Activated CD8-positive, alpha-beta memory T cell treated with anti-CD3 and anti-CD28 coated beads for 24 hours (primary cell): ENCODE results near the gene USP54.
A peak's percentile ranks its signal among the peaks of the same experiment; 100 is the strongest.

Experiments used
- DNase-seq: peaks from one replicate; pipeline ENCODE4 v3.0.0-alpha.2; 2020

The USP54 gene

DNA sequence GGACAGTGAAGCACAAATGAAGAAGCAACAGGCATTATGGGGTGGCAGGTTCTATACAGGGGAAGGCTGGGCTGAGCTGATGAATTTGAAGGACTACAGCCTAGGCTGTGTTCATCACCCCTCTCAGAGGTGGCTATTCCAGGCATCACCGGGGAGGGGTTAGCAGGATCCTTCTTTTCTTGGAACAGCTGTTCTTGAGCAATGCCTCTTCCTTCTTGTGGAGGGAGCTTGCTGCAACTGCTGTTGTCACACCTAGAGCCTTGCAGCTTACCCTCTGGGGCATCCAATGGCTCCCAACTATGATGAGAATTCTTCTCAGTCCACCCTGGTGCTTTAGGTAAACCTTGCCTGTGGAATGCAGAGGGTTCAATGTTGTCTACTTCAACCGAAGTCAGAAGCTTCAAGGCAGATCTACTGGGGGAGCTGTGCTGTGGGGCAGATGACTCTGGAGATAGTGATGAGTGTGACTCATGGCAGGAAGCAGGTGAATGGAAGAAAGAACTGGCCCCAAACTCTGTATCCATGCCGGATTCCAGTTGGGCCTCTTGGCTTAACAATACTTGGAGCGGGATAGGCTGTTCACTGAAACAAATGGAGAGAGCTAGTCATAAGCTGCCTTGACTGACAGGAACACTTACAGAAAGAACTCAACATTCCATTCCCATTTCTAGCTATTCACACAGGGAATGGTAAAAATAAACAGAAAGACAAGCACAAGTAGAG is 73.8 kb downstream of the USP54 start:
- no peak for DNase-seq

DNA sequence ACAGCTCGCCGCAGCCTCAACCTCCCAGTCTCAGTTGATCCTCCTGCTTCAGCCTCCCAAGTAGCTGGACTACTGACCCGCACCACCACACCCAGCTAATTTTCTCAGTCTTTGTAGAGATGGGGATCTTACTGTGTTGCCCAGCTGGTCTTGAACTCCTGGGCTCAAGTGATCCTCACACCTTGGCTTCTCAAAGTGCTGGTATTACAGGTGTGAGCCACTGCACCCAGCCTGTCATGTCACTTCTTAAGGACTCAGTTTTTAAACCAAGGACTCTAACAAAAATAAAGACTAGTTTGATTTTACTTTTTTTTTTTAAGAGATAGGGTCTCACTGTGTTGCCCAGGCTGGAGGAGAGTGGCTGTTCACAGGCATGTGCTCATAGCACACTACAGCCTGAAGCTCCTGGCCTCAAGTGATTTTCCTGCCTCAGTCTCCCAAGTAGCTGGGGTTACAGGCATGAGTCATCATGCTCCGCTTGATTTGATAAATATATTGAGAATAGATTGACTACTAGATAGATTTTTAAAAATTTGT is 78.9 kb downstream of the USP54 start:
- no peak for DNase-seq

DNA sequence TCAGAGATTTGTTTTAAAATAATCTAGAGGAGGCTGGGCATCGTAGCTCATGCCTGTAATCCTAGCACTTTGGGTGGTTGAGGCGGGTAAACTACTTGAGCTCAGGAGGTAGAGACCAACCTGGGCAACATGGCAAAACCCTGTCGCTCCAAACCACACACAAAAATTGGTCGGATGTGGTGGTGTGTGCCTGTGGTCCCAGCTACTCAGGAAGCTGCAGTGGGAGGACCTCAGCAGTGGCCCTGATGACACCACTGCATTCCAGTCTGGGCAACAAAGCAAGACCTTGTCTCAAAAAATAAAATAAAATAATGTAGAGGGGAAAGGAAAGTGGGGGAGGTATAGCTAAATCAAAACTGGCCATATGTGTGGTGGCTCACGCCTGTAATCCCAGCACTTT is 81.4 kb downstream of the USP54 start:
- DNase-seq, result no peak

DNA sequence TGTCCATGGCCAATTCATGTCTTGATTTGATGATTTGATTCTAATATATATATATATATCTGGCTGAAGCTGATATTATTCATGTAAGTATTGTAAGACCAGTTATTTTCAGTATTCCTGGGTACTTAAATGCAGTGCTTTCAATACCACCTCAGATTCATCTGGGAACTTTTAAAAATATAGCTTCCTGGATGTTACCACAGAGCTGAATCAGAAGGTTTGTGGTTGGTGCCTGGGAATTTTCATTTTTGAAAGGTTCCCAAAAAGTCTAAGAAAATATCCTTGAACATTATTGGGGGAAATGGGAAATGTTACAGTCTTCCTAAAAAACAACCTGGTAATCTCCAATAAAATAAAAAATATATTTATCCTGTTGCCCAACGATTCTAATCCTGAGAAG is 84.7 kb downstream of the USP54 start:
- no peak for DNase-seq

DNA sequence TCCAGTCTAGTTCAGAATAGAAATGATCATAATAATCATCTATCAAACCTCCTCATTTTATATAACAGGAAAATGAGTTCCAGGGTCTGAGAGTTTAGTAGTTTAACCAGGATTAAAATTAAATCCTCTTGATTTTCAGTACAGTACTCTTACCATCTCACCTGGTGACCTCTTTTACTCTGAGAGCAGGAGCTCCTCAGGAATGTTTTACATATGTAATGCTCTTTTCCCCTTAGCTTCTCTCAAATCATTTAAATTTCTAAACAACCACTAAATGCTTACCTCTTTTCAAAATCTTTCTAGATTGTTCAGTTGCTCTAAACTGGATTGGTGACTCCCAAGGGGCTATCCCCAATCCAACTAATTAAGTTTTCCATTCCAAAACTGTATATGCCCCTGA is 85.1 kb downstream of the USP54 start:
- no peak for DNase-seq

DNA sequence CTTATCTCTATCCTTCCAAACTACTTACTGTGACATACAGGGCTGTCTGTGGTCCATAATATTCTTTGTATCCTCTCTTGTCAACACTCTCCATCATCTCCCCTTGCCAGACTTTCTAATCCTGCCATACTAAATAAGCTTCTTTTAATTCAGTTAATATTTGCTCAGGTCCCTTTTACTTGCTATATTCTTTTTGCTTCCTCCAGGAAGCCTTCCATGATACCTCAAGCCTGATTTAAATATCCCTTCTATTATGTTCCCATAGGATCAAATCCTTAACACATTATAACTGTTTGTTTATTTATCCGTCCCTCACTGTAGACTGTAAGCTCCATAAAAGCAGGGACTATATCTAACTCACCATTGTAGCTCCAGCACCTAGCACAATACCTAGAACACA is 88.1 kb downstream of the USP54 start:
- no peak for DNase-seq

DNA sequence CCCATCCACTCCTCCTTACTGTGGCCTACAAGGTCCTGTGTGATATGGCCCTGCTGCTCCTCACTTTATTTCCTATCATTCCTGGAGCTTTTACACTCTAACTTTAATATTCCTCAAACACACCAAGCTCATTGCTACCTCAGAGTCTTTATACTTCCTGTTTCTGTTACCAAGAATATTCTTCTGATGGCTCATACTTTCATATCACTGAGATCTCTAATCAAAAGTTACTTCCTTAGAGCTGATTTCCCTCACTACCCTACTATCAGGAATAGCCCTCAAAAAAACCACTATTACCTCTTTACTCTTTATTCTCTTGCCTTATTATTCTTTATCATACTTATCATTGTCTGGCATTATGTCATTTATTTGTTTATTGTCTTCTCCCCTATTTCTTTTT is 89.5 kb downstream of the USP54 start:
- no peak for DNase-seq

DNA sequence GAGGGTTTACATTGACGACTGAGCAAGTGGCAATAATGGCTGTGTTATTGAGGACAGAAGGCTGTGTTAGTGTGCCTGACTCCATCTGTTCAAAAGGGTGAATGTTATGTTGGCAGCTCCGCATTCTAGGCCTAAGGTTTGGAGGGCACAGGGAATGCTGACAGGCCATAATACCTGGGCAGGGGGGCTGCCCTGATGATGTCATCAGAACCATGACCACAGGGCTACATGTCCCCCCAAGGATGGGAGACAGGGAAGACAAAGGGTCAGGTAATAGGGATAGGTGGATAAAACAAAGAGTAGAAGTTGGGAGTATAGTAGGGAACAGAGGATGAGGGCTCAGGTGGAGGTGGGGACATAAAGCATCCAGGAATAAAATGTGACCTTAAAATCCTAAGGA is 93.5 kb downstream of the USP54 start:
- DNase-seq, result no peak

DNA sequence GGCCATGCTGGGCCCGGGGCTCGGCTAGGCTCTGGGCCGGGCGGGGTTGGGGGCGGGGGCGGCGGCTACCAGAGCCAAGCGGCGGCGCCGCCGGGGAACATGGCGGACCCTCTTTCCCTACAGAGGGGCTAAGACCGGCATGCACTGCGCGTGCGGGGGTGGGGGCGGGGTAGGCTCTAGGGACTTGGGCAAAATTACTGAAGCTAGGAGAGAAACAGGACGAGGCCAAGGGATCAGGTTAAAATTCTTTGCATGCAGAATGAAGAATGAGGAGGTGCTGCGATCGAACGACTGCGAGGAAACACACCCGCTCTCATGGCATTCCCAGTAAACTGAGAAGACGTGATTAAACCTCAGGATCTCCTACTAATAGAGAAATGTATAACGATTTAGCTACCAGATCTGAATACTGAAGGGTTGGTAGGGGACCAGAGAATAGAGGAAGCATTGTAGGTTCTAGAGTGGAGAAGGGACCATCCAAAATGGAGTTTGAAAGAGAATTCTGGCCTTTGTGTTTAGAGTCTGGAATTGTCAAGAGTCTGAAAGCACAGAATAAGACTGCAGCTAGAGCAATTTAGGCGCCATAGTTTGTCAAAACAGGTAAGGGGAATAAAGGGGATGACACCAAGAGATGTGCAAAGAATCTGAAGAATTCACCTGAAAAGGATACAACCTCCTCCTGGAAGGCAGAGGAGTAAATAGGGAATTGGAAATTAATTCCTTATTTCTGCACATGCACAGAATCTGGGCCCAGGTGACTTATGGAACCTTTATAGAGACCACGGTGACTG is 95.1 kb downstream of the USP54 start, which contains the start of gene PPP3CB:
Gene PPP3CB, minus strand, starts transcription at position 141 of the 791 bp plus-strand sequence. Its CDS starts 135 bp downstream, at position 6.
- peak; percentile 92 for DNase-seq

DNA sequence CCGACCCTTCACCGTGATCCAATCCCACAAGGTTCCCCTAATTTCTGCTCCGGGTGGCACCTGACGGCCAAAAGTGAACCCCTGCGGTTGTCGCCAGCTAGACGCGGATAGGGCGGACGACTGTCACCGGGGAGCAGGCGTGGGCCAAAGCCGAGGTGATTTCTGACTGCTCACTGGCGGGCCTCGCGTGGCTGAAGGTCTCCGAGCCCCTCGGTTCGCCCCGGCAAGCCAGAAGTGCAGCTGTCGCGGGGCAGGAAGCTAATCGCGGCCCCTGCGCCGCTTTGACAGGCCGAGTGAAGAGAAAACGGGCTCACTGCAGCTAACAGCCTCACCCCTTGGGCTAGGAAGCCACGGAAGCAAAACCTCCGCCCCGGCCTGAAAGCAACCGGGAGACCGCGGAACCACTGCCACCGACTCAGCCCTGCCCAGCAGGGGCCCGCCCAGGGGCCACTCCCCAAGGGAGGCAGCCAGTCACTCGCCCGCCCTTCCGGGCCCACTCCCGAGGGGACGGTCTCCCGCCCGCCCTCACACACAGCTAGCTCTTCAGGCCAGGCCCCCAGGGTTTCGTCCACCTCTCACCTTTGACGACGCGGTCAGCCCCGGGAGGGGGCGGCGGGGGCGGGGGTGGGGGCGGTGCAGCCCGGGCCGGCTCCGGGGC is 95.8 kb downstream of the USP54 start:
- peak; percentile 94 for DNase-seq

DNA sequence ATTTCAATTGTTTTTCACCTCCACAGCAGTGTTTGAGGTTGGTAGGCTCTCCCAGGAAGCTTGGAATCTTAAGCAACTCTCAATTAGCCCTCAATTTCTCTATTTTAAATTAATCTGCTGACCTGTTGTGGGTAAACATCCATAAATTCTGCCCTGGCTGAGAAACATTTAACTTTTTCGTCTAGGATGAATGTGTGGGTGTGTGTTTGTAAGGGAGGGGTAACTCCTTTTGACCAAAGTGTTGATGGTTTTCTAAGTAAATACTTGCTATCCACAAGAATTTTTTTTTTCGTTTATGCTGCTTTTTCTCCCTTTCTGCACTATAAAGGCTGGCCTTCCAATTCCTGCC is 96.3 kb downstream of the USP54 start:
- DNase-seq, result no peak

DNA sequence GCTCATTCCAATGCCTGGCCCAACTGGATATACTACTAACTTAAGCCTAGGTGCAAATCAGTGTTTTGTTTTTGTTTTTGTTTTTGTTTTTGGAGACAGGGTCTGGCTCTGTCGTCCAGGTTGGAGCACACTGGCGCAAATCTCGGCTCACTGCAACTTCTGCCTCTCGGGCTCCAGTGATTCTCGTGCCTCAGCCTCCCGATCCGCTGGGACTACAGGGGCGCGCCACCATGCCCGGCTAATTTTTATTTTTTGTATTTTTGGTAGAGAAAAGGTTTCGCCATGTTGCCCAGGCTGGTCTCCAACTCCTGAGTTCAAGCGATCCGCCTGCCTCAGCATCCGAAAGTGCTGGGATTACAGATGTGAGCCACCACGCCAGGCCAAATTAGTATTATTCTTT is 96.9 kb downstream of the USP54 start:
- no peak for DNase-seq

DNA sequence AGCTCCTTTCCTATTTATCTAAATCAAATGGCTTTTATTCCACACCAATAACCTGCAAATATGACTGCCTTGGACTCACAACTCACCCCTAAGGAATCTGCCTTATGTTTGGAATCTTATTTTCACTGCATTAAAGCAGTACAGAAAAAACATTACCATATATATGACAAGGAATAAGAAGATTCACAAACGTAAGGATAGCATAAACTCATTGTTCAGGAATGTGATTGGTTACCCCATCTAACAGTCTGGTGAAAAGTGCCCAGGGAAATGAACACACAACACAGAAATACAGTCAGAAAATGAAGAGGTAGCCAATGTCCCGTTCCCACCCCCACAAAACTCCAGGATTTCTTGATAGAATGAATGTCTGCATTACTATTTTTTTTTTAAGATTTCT is 97.4 kb downstream of the USP54 start:
- no peak for DNase-seq

DNA sequence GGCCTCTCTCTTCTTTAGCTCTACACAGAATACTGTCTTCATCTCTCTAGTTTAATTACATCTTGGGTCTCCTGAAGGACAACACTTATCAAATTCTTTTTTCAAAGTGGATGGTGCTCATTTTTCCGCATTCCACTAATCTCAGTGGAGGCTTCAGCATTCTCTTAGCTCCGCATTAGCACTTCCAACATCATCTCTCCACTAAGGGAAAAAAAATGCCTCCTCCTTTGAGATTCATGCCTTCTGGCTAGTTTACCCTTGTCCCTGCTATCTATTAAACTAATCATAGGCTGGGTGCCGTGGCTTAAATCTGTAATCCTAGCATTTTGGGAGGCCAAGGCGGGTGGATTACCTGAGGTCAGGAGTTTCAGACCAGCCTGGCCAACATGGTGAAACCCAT is 104.5 kb downstream of the USP54 start:
- no peak for DNase-seq

DNA sequence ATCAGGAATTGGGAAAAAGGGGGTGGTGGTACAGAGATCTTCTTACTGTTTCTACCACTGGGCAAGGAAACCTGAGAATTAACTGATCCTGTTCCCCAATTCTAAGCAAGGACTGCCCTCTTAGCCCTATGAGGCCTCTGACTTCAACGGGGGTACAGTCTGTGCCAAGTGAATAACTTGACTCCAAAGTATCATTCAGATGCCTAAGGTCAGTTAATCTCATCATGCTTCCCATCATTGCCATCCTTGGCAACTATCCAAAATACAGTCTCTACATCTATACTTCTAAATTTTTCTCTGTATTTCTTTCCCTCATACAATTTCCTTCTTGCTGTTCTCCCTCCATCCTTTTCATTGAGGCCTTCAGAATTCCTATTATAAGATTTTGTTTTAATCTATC is 105.8 kb downstream of the USP54 start:
- DNase-seq, result no peak

DNA sequence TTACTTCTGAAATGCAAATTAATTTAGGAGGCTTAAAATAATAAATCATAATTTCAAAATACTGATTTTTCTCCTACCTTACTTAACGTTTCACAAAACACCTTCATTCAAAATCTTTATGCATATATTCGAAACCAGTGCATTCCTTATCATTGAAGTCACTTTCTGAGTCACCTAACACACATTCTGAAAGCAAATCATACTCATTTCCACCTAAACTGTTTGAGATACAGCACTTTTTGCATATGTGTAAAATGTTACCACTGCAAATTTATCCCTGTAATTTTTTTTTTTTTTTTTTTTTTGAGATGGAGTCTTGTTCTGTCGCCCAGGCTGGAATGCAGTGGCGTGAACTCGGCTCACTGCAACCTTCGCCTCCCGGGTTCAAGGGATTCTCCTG is 111.0 kb downstream of the USP54 start:
- DNase-seq, result no peak

DNA sequence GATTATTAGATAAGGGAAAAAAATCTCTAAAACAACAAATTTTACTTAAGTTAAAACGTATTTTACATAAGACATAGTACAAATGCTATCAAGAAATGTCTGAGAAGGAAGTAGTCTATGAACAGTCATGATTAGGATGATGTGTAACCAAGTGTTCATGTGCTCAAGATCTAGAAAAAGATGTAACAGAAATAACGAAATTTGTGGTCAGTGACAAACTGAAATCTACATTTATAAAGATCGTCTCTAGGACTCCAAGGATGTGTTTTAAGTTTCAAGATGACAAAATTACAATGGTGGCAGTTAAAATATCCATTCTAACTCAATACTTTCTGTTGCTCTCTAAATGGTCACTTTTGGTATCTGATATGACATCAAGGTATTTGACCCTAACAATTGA is 112.5 kb downstream of the USP54 start:
- DNase-seq, result no peak

DNA sequence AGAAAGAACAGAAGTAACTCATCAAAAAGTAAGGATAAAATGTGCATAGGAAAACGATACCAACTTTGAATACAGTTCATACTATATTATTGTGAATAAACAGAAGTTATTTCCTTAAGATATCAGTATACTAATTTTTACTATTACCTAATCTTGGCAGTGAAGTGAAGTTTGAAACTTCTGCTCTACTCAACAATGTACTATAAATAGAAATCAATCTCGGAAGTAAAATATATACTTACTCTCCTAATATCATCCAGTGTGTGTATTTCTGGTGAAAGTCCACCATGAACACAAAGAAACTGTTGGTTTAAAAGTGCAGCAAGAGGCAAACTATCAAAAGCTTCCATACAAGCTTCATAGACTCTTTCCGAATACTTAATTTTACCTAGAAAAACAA is 119.9 kb downstream of the USP54 start:
- no peak for DNase-seq

DNA sequence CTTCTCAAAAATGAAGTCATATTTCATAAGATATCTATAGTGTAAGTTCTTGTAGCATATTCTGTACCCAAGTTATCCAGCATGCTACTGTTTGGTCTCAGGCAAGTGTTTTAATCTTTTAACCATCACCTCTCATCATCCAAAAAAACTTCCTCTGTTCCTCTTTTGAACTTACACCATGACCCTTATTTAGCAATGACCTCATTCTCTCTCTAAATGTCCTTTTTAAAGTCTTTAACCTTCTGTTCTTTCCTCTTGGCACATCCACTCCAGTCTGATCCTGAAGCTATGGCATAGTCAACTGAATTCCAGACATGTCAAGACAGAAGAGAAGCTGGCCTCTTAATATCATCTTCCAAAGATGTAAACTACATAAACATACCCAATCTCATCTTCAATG is 121.6 kb downstream of the USP54 start:
- DNase-seq, result no peak

DNA sequence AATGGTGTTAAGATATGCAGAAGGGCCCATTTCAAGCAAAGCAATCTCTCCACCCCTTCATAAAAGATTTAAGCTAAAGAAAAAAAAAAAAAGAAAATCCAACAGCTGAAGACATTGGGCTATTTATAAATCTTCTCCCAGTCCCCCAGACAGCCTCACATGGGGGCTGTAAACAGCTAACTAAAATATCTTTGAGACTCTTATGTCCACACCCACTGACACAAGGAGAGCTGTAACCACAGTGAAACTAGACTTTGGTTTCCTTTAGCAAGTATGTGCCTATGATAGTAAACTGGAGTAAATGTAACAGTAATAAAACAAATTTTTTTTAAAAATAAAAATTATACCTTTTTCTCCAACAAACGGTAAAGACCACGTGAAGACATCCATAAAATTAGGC is 123.9 kb downstream of the USP54 start:
- DNase-seq, result no peak

DNA sequence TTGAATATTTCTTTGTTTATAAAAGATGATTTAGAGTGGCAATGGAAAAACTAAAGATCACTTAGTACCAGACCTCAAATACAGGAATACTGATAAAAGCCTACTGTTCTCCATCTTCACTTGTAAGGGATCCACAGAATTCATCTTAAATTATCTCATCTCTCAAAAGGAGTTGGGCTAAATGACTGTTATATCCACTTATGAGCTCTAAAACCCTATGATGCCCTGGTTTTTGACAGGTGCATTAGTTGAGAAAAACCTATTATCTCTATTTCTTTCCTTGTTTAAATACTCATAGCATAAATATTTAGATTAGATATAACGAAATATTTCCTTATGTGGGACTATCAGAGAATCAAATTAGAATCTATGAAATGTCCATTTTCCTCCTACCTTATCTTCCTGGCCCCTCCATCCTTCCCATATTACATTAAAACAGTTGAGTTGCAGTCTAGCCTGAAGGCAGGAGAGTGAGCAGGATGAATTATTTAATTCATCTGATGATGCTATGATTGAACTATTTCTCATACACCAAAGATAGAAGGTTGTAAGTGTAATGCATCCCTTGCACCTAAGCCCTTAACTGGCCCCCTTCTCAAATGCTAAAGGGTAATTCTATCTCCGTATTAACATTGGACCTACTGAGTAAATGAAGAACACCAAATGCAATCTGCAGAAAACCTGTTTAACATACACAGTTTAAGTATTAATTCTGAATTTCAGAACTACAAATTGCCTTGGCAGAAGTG is 125.0 kb downstream of the USP54 start:
- DNase-seq, result no peak

DNA sequence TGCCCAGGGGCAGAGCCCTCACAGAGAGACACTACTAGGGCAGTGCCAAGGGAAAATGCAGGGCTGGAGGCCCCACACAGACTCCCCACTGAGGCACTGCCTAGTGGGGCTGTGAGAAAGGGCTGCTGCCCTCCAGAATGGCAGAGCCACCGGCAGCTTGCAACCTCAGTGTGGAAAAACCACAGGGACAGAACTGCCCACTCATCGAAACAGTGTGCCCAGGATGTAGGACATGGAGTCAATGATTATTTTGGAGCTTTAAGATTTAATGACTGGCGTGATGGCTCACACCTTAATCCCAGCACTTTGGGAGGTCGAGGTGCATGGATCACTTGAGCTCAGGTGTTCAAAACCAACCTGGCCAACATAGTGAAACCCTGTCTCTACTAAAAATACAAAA is 130.2 kb downstream of the USP54 start:
- no peak for DNase-seq

DNA sequence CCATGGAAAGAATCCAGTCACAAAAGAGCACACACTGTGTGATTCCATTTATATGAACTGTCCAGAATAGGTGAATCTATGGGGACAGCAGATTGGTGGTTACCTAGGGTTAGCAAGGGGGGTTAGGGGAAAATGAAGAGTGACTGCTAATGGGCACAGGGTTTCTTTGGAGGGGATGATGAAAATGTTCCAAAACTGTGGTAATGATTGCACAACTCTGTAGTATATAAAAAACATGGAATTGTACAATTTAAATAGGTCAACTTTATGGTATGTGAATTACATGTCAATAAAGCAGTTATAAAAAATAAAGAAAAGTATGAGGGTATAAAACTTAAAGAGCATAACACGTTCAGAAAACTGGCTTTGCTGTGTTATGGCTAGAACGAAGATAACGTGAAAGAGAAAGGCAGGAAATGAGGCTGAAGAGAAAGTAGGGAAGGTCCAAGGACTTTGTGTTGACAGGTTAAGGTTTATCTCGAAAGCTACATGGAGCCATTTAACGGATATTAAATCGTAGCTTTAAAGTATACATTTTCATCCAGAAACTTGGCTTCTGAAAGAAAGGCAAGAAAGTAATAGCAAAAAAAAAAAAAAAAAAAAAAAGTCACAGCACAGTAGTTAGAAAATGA is 131.3 kb downstream of the USP54 start:
- no peak for DNase-seq
